ENCODE results near the gene BMP15. TPM values are rescaled to one million over a fixed set of nuclear protein-coding genes. Genes with fewer than 3 reads are reported as not detected.

BMP15 gene
- total RNA-seq, 1 donor from 2014 or later: not detected

DNA sequence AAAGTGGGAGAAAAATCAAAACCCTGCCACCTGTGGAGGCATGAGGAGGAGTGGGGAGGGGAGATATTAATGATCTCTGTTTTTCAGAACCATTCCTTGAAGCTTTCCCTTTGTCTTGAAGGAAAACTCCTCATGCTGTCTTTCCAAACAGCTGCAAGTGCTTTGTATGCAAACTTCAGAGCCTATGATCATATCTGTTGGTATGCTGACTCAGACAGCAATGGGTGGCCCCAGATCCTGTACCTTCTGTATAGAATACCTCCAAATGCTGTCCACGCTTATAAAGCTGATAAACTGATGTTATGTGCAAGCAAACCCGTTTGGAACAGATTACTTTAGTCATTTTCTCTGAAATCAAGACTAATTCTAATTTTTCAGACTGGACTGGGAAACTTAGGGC is 31.9 kb downstream of the BMP15 start:
- Histone ChIP-seq H3K27me3 (ENCODE audit: control insufficient read depth, insufficient read depth, low read length) (no peaks in the 10 kb centered on the region), H3K36me3 (ENCODE audit: control insufficient read depth, insufficient read depth, low read length) (no peaks in the 10 kb centered on the region), H3K4me3 (ENCODE audit: low read depth, low read length) (no peak overlapping the region)
- DNase-seq (ENCODE audit: low read depth): no peak
- TF ChIP-seq, protein P1, sequence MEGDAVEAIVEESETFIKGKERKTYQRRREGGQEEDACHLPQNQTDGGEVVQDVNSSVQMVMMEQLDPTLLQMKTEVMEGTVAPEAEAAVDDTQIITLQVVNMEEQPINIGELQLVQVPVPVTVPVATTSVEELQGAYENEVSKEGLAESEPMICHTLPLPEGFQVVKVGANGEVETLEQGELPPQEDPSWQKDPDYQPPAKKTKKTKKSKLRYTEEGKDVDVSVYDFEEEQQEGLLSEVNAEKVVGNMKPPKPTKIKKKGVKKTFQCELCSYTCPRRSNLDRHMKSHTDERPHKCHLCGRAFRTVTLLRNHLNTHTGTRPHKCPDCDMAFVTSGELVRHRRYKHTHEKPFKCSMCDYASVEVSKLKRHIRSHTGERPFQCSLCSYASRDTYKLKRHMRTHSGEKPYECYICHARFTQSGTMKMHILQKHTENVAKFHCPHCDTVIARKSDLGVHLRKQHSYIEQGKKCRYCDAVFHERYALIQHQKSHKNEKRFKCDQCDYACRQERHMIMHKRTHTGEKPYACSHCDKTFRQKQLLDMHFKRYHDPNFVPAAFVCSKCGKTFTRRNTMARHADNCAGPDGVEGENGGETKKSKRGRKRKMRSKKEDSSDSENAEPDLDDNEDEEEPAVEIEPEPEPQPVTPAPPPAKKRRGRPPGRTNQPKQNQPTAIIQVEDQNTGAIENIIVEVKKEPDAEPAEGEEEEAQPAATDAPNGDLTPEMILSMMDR (IDR thresholded peaks at IDR 0.05; ENCODE audit: insufficient read depth, low read length, poor library complexity, severe bottlenecking): no peak

DNA sequence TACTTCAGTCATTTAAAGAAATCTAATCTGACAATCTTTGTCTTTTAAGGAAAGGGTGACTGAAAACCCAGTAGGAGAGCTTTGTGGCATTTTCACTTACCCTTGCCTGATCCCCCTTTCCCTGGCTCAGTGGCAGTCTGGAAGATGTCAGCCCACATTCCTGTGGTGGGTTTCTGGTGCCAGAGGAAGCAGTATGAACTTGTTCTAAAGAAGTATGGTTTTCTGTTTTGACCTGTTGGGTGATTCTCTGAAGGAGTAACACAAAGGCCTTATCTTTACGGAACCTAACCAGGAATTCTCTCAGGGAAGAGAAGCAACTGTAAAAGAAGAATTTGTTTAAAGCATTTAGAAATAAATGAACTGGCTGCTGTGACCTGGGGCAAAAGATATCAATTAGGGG is 41.9 kb downstream of the BMP15 start:
- Histone ChIP-seq H3K4me3 (ENCODE audit: low read depth, low read length) (no peak overlapping the region), H3K27me3 (ENCODE audit: control insufficient read depth, insufficient read depth, low read length) (no peaks in the 10 kb centered on the region), H3K36me3 (ENCODE audit: control insufficient read depth, insufficient read depth, low read length) (no peaks in the 10 kb centered on the region)
- TF ChIP-seq, protein P1 (IDR thresholded peaks at IDR 0.05; ENCODE audit: insufficient read depth, low read length, poor library complexity, severe bottlenecking): no peak
- DNase-seq (ENCODE audit: low read depth): no peak

DNA sequence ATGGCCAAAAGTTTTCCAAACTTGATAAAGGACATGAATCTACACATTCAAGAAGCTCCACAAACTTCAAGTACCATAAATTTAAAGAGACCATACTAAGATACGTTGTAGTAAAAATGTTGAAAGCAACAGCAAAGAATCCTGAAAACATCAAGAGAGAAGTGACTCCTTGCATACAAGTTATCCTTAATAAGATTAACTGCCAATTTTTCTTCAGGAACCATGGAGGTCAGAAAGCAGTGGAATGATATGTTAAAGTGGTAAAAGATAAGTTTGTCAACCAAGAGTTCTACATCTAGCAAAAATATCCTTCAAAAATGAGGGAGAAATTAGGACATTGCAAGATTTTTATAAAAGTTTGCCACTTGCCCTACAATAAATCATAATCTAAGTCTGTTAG is 43.3 kb downstream of the BMP15 start:
- no peak overlapping the region for H3K4me3 ChIP-seq (ENCODE audit: low read depth, low read length)
- TF ChIP-seq, protein P1 (IDR thresholded peaks at IDR 0.05; ENCODE audit: insufficient read depth, low read length, poor library complexity, severe bottlenecking): no peak
- DNase-seq (ENCODE audit: low read depth): no peak
- H3K27me3 ChIP-seq (ENCODE audit: control insufficient read depth, insufficient read depth, low read length): no peaks in the 10 kb centered on the region
- H3K36me3 ChIP-seq (ENCODE audit: control insufficient read depth, insufficient read depth, low read length): no peaks in the 10 kb centered on the region

DNA sequence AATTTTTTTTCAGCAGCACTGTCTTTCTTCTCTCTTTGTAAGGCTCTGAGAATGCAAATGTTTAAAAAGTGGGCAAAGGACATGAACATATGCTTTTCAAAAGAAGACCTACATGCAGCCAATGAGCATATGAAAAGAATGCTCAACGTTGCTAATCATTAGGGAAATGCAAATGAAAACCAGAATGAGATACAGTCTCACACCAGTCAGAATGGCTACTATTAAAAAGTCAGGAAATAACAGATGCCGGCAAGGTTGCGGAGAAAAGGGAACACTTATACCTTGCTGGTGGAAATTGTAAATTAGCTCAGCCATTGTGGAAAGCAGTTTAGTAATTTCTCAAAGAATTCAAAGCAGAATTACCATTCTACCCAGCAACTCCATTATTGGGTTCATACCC is 51.6 kb downstream of the BMP15 start:
- H3K27me3 ChIP-seq (ENCODE audit: control insufficient read depth, insufficient read depth, low read length): no peaks in the 10 kb centered on the region
- TF ChIP-seq, protein P1 (IDR thresholded peaks at IDR 0.05; ENCODE audit: insufficient read depth, low read length, poor library complexity, severe bottlenecking): no peak
- no peak overlapping the region for H3K4me3 ChIP-seq (ENCODE audit: low read depth, low read length)
- no peak for DNase-seq (ENCODE audit: low read depth)
- no peaks in the 10 kb centered on the region for H3K36me3 ChIP-seq (ENCODE audit: control insufficient read depth, insufficient read depth, low read length)

DNA sequence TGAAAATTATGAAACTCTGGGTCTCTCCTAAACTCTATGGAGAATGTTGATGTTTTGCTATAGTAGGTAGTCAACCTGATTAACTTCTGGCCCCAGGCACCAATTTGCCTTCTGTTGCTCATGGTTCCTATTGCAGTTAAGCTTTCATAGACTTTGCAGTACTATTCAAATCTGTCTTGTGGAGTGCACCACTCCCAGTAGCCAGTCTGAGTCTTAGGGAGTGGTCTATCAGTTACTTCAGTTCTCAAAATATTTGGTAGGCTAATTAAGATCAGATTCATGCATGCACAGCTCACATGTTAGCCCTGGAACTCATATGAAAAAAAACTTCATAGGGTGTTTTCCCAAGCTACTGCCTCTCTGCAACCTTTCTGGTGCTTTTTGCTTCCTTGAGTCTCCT is 53.3 kb downstream of the BMP15 start:
- DNase-seq (ENCODE audit: low read depth): no peak

More for the DNA sequence above, 53.3 kb downstream of the BMP15 start:
- no peaks in the 10 kb centered on the region for H3K27me3 ChIP-seq (ENCODE audit: control insufficient read depth, insufficient read depth, low read length)
- H3K36me3 ChIP-seq (ENCODE audit: control insufficient read depth, insufficient read depth, low read length): no peaks in the 10 kb centered on the region
- TF ChIP-seq, protein P1 (IDR thresholded peaks at IDR 0.05; ENCODE audit: insufficient read depth, low read length, poor library complexity, severe bottlenecking): no peak
- no peak overlapping the region for H3K4me3 ChIP-seq (ENCODE audit: low read depth, low read length)

Other genes starting within 250 kb of the BMP15 start
- 6.1 and 7.5 TPM in 2 replicates for gene SHROOM4, start 96.5 kb upstream of the BMP15 start, total RNA-seq